CD4-positive, CD25-positive, alpha-beta regulatory T cell (primary cell): ENCODE data around the gene RPH3AL. TPM values are rescaled to one million over a fixed set of nuclear protein-coding genes. Genes with fewer than 3 reads are reported as not detected.
"Not testable (repeated sequence)": the region's sequence is repeated elsewhere in the genome, so short reads cannot be mapped to it uniquely, and the experiment has no call there.

Experiments used
- ATAC-seq, 2 donors: fragments of 150-1000 bp; cut with Tn5 transposase; one replicate each; pipeline ENCODE4 v1.10.0; 2021; ENCODE audit warnings: low read depth in 2 of 2, moderate number of reproducible peaks in 2 of 2, moderate library complexity in 1 of 2
- DNase-seq, 3 donors: peaks; one replicate each; pipeline versions ENCODE4 v3.0.0 to v3.0.0-alpha.2; 2012 to 2022; ENCODE audit warnings: mixed read lengths in 1 of 3
- H3K27ac ChIP-seq: one replicate; pipeline ENCODE4 v1.7.0; 2013; ENCODE audit warnings: mild to moderate bottlenecking, low read length; ENCODE audit not compliant: insufficient read depth, poor library complexity, severe bottlenecking
- H3K27me3 ChIP-seq: one replicate; pipeline ENCODE4 v1.7.0; 2013; ENCODE audit warnings: low read length; ENCODE audit not compliant: control insufficient read depth, insufficient read depth
- H3K36me3 ChIP-seq: one replicate; pipeline ENCODE4 v1.7.0; 2013; ENCODE audit warnings: mild to moderate bottlenecking, low read length, moderate library complexity; ENCODE audit not compliant: control insufficient read depth, insufficient read depth
- H3K4me1 ChIP-seq: 2 replicates; pipeline ENCODE4 v1.7.0; 2013; ENCODE audit warnings: mild to moderate bottlenecking, low read length; ENCODE audit not compliant: insufficient read depth, control insufficient read depth, poor library complexity, severe bottlenecking
- H3K4me3 ChIP-seq: one replicate; pipeline ENCODE4 v1.7.0; 2013; ENCODE audit warnings: low read depth, mild to moderate bottlenecking, low read length, moderate library complexity
- H3K9me3 ChIP-seq, 2 experiments: 1 replicate in 1 of 2; 2 replicates in 1 of 2; pipeline ENCODE4 v1.7.0; 2013; ENCODE audit warnings: low read length in 2 of 2, mild to moderate bottlenecking in 1 of 2, moderate library complexity in 1 of 2; ENCODE audit not compliant: control insufficient read depth in 2 of 2
- H3K27ac Mint-ChIP-seq, 3 donors: one replicate each; pipeline ENCODE4 v1.8.0; 2020 to 2022; ENCODE audit warnings: mild to moderate bottlenecking in 3 of 3, mixed read lengths in 3 of 3, moderate library complexity in 2 of 3
- H3K27me3 Mint-ChIP-seq: one replicate; pipeline ENCODE4 v1.8.0; 2022; ENCODE audit warnings: mild to moderate bottlenecking, mixed read lengths
- H3K36me3 Mint-ChIP-seq: one replicate; pipeline ENCODE4 v1.8.0; 2020; ENCODE audit warnings: mixed read lengths
- H3K4me1 Mint-ChIP-seq, 4 donors: one replicate each; pipeline ENCODE4 v1.8.0; 2020 to 2022; ENCODE audit warnings: mixed read lengths in 4 of 4, mild to moderate bottlenecking in 1 of 4
- H3K4me3 Mint-ChIP-seq, 4 donors: one replicate each; pipeline ENCODE4 v1.8.0; 2020 to 2022; ENCODE audit warnings: mild to moderate bottlenecking in 4 of 4, mixed read lengths in 4 of 4, moderate library complexity in 3 of 4
- H3K9me3 Mint-ChIP-seq, 7 donors: one replicate each; pipeline ENCODE4 v1.8.0; 2020 to 2022; ENCODE audit warnings: mixed read lengths in 7 of 7, mild to moderate bottlenecking in 3 of 7, moderate library complexity in 2 of 7
- polyA plus RNA-seq, 4 donors: library from polyadenylated mRNA; unstranded; fragments of 300-500 nt; fragmentation: Illumina TruSeq; gene quantifications; one replicate each; pipeline ENCODE4 v1.2.3, GENCODE V29; 2021
- total RNA-seq: library from RNA; stranded (reverse); gene quantifications from one replicate; pipeline ENCODE4 v1.2.3, GENCODE V29; 2022

The RPH3AL gene
- total and polyA plus RNA-seq, 5 donors from 2014 or later: 0.65 to 5.6 (median 3.0) TPM

GRCh38 chr17:177762-178161 lies 174.8 kb downstream of the RPH3AL start:
- Histone ChIP-seq H3K27me3 (peaks cover 2% of the 10 kb centered on the region), H3K4me1 (peaks cover 4% of the 10 kb centered on the region), H3K27ac (no peak overlapping the region), H3K36me3 (no peaks in the 10 kb centered on the region), H3K4me3 (no peak overlapping the region), H3K9me3 (no peaks in the 10 kb centered on the region)
- no peaks in the 10 kb centered on the region for H3K9me3 Mint-ChIP-seq
- DNase-seq (no peak), ATAC-seq (no peak)
- peaks cover 35% of the 10 kb centered on the region for H3K27me3 Mint-ChIP-seq
- H3K4me3 Mint-ChIP-seq: no peak overlapping the region
- peaks cover 0 to 6% (median 0%) of the 10 kb centered on the region in 4 donors for H3K4me1 Mint-ChIP-seq
- no peak overlapping the region for H3K27ac Mint-ChIP-seq
- H3K36me3 Mint-ChIP-seq: no peaks in the 10 kb centered on the region

GRCh38 chr17:177155-177554 lies 175.5 kb downstream of the RPH3AL start:
- H3K27me3 Mint-ChIP-seq: peaks cover 32% of the 10 kb centered on the region
- H3K9me3 ChIP-seq: no peaks in the 10 kb centered on the region
- no peak overlapping the region for H3K4me3 ChIP-seq
- H3K4me3 Mint-ChIP-seq: no peak overlapping the region
- H3K27ac Mint-ChIP-seq: no peak overlapping the region
- H3K36me3 ChIP-seq: no peaks in the 10 kb centered on the region
- no peaks in the 10 kb centered on the region for H3K36me3 Mint-ChIP-seq
- DNase-seq (no peak), ATAC-seq (no peak)
- peaks cover 0 to 4% (median 0%) of the 10 kb centered on the region in 4 donors for H3K4me1 Mint-ChIP-seq
- no peaks in the 10 kb centered on the region for H3K9me3 Mint-ChIP-seq
- H3K27ac ChIP-seq: no peak overlapping the region
- H3K27me3 ChIP-seq: peaks cover 2% of the 10 kb centered on the region
- peaks cover 4% of the 10 kb centered on the region for H3K4me1 ChIP-seq

GRCh38 chr17:173166-173911 lies 179.3 kb downstream of the RPH3AL start:
- Histone ChIP-seq H3K27me3 (no peaks in the 10 kb centered on the region), H3K4me3 (no peak overlapping the region), H3K36me3 (no peaks in the 10 kb centered on the region), H3K9me3 (no peaks in the 10 kb centered on the region), H3K4me1 (no peaks in the 10 kb centered on the region), H3K27ac (no peak overlapping the region)
- no peaks in the 10 kb centered on the region for H3K4me1 Mint-ChIP-seq
- peak overlapping the region in 1 of 4 donors; percentile 32 for H3K4me3 Mint-ChIP-seq
- DNase-seq (no peak), ATAC-seq (no peak)
- H3K27ac Mint-ChIP-seq: no peak overlapping the region
- peaks cover 17% of the 10 kb centered on the region for H3K27me3 Mint-ChIP-seq
- H3K36me3 Mint-ChIP-seq: no peaks in the 10 kb centered on the region
- no peaks in the 10 kb centered on the region for H3K9me3 Mint-ChIP-seq

- H3K4me3 Mint-ChIP-seq: no peak overlapping the region
- H3K4me3 ChIP-seq: no peak overlapping the region
- H3K9me3 Mint-ChIP-seq: no peaks in the 10 kb centered on the region
- no peak for DNase-seq
- H3K27me3 ChIP-seq: no peaks in the 10 kb centered on the region
- no peak overlapping the region for H3K27ac ChIP-seq
- peaks cover 8% of the 10 kb centered on the region for H3K27me3 Mint-ChIP-seq
- H3K27ac Mint-ChIP-seq: no peak overlapping the region
- H3K36me3 ChIP-seq: no peaks in the 10 kb centered on the region
- no peaks in the 10 kb centered on the region for H3K4me1 Mint-ChIP-seq
- H3K4me1 ChIP-seq: no peaks in the 10 kb centered on the region
- H3K9me3 ChIP-seq: no peaks in the 10 kb centered on the region
- ATAC-seq: no peak
- H3K36me3 Mint-ChIP-seq: no peaks in the 10 kb centered on the region
These were observed 180.2 kb downstream of the RPH3AL start for GRCh38 chr17:172401-172800.

GRCh38 chr17:171871-172270 lies 180.7 kb downstream of the RPH3AL start:
- H3K36me3 Mint-ChIP-seq: no peaks in the 10 kb centered on the region
- DNase-seq (no peak), ATAC-seq (no peak)
- Histone ChIP-seq H3K9me3 (no peaks in the 10 kb centered on the region), H3K36me3 (no peaks in the 10 kb centered on the region), H3K27me3 (no peaks in the 10 kb centered on the region), H3K27ac (no peak overlapping the region), H3K4me3 (no peak overlapping the region), H3K4me1 (no peaks in the 10 kb centered on the region)
- no peak overlapping the region for H3K4me3 Mint-ChIP-seq
- H3K4me1 Mint-ChIP-seq: no peaks in the 10 kb centered on the region
- no peaks in the 10 kb centered on the region for H3K9me3 Mint-ChIP-seq
- H3K27ac Mint-ChIP-seq: no peak overlapping the region
- H3K27me3 Mint-ChIP-seq: peaks cover 4% of the 10 kb centered on the region

- DNase-seq: no peak
- no peaks in the 10 kb centered on the region for H3K9me3 ChIP-seq
- Mint-ChIP-seq H3K9me3 (no peaks in the 10 kb centered on the region), H3K4me1 (no peaks in the 10 kb centered on the region), H3K36me3 (no peaks in the 10 kb centered on the region), H3K27ac (no peak overlapping the region), H3K27me3 (peaks cover 4% of the 10 kb centered on the region), H3K4me3 (no peak overlapping the region)
- H3K36me3 ChIP-seq: no peaks in the 10 kb centered on the region
- H3K4me1 ChIP-seq: no peaks in the 10 kb centered on the region
- no peak overlapping the region for H3K27ac ChIP-seq
- no peak for ATAC-seq
- H3K27me3 ChIP-seq: no peaks in the 10 kb centered on the region
- no peak overlapping the region for H3K4me3 ChIP-seq
These were observed 182.4 kb downstream of the RPH3AL start for GRCh38 chr17:170130-170670.

- not testable (repeated sequence) for H3K36me3 Mint-ChIP-seq, H3K27ac ChIP-seq, ATAC-seq, DNase-seq, H3K27ac Mint-ChIP-seq, H3K4me3 Mint-ChIP-seq, H3K4me1 ChIP-seq, H3K4me3 ChIP-seq, H3K9me3 Mint-ChIP-seq, H3K4me1 Mint-ChIP-seq, H3K27me3 Mint-ChIP-seq, H3K27me3 ChIP-seq, H3K9me3 ChIP-seq, H3K36me3 ChIP-seq
These were observed 184.0 kb downstream of the RPH3AL start for GRCh38 chr17:168614-169013.

- no peak overlapping the region for H3K27ac ChIP-seq
- H3K9me3 ChIP-seq: no peaks in the 10 kb centered on the region
- DNase-seq (no peak), ATAC-seq (no peak)
- Mint-ChIP-seq H3K27me3 (no peaks in the 10 kb centered on the region), H3K4me1 (no peaks in the 10 kb centered on the region), H3K36me3 (no peaks in the 10 kb centered on the region), H3K4me3 (no peak overlapping the region), H3K27ac (no peak overlapping the region), H3K9me3 (no peaks in the 10 kb centered on the region)
- no peaks in the 10 kb centered on the region for H3K4me1 ChIP-seq
- no peaks in the 10 kb centered on the region for H3K36me3 ChIP-seq
- H3K4me3 ChIP-seq: no peak overlapping the region
- no peaks in the 10 kb centered on the region for H3K27me3 ChIP-seq
These were observed 186.7 kb downstream of the RPH3AL start for GRCh38 chr17:165939-166338.
